SU-DHL-6 (cell line): ENCODE results near the gene GNB5.

ENCODE experiments used
- H2AFZ ChIP-seq: fragments of 200-600 bp; sonication (generic); 2 replicates; pipeline ENCODE4 v1.6.1; 2014; ENCODE audit warnings: low read depth, mild to moderate bottlenecking, moderate library complexity, mixed read lengths, antibody characterized with exemption, low read length; ENCODE audit not compliant: severe bottlenecking
- H3F3A ChIP-seq: fragments of 200-600 bp; shearing (Covaris generic); 2 replicates; pipeline ENCODE4 v1.6.0; 2016; ENCODE audit warnings: antibody characterized with exemption, mild to moderate bottlenecking; ENCODE audit not compliant: insufficient read depth
- H3K27ac ChIP-seq: fragments of 200-600 bp; sonication (generic); 2 replicates; pipeline ENCODE4 v1.5.1; 2016; ENCODE audit warnings: low read depth, mild to moderate bottlenecking, low read length, moderate library complexity, mixed read lengths
- H3K27me3 ChIP-seq: fragments of 200-600 bp; sonication (generic), shearing (Covaris generic); 2 replicates; pipeline ENCODE4 v1.6.0; 2014; ENCODE audit warnings: mild to moderate bottlenecking, low read length
- H3K36me3 ChIP-seq: fragments of 200-600 bp; sonication (generic); 2 replicates; pipeline ENCODE4 v1.6.1; 2014; ENCODE audit warnings: mild to moderate bottlenecking, low read length, mixed read lengths
- H3K4me2 ChIP-seq: fragments of 300-600, 200-600 bp; shearing (Covaris generic), sonication (generic); 2 replicates; pipeline ENCODE4 v1.6.0; 2014; ENCODE audit warnings: low read length, low read depth, mild to moderate bottlenecking; ENCODE audit not compliant: poor library complexity, severe bottlenecking
- H3K4me3 ChIP-seq: fragments of 200-600 bp; sonication (generic); 2 replicates; pipeline ENCODE4 v1.5.1; 2014; ENCODE audit warnings: antibody characterized with exemption, low read length, mild to moderate bottlenecking, mixed read lengths; ENCODE audit not compliant: insufficient read depth, poor library complexity, severe bottlenecking
- H3K79me2 ChIP-seq: fragments of 200-600 bp; sonication (generic); 2 replicates; pipeline ENCODE4 v1.6.1; 2014; ENCODE audit warnings: mild to moderate bottlenecking, low read length, moderate library complexity; ENCODE audit not compliant: insufficient read depth
- H3K9ac ChIP-seq: fragments of 200-600 bp; sonication (generic); 2 replicates; pipeline ENCODE4 v1.7.0; 2014; ENCODE audit warnings: mild to moderate bottlenecking, low read length
- H3K9me2 ChIP-seq: fragments of 200-600 bp; sonication (generic); replicated peaks from 2 replicates; pipeline ENCODE4 v1.6.1; 2014; ENCODE audit warnings: low read length; ENCODE audit not compliant: insufficient read depth
- H3K9me3 ChIP-seq: fragments of 200-600 bp; sonication (generic); 2 replicates; pipeline ENCODE4 v1.6.1; 2014; ENCODE audit warnings: low read length, mixed read lengths; ENCODE audit not compliant: insufficient read depth
- H4K20me1 ChIP-seq: fragments of 200-600 bp; sonication (generic); 2 replicates; pipeline ENCODE4 v1.6.1; 2014; ENCODE audit warnings: low read depth, mild to moderate bottlenecking, antibody characterized with exemption, low read length, moderate library complexity, mixed read lengths
- CTCF ChIP-seq: fragments of 200-600 bp; sonication (generic); IDR thresholded peaks from one replicate; pipeline ENCODE4 v1.5.1; 2017; ENCODE audit warnings: antibody characterized with exemption, mild to moderate bottlenecking, low read length, moderate library complexity; ENCODE audit not compliant: insufficient read depth, poor library complexity, severe bottlenecking
- EZH2phosphoT487 ChIP-seq: fragments of 200-600 bp; sonication (generic), shearing (Covaris generic); conservative IDR thresholded peaks from 2 replicates; pipeline ENCODE4 v1.6.1; 2018; ENCODE audit warnings: mild to moderate bottlenecking, antibody characterized with exemption, low read length, moderate library complexity, mixed read lengths

GNB5 gene

GRCh38 chr15:52071570-52071969 lies 119.6 kb downstream of the GNB5 start:
- Histone ChIP-seq H3K27me3 (no peaks in the 10 kb centered on the region), H3K9ac (no peak overlapping the region), H3K4me3 (no peak overlapping the region), H3K4me2 (no peak overlapping the region), H3F3A (0 out of 2 replicates have a peak, but pooled peaks cover 7% of the 10 kb centered on the region), H3K9me2 (no peaks in the 10 kb centered on the region), H3K27ac (no peak overlapping the region), H2AFZ (no peak overlapping the region), H3K9me3 (no peaks in the 10 kb centered on the region), H4K20me1 (no peaks in the 10 kb centered on the region), H3K36me3 (no peaks in the 10 kb centered on the region), H3K79me2 (no peaks in the 10 kb centered on the region)
- TF ChIP-seq CTCF: no peak
- TF ChIP-seq EZH2phosphoT487: no peak

GRCh38 chr15:52069559-52069958 lies 121.6 kb downstream of the GNB5 start:
- no peak overlapping the region for H3K4me2 ChIP-seq
- no peaks in the 10 kb centered on the region for H3K79me2 ChIP-seq
- H3F3A ChIP-seq: 0 out of 2 replicates have a peak, but pooled peaks cover 7% of the 10 kb centered on the region
- no peaks in the 10 kb centered on the region for H3K9me2 ChIP-seq
- no peaks in the 10 kb centered on the region for H3K9me3 ChIP-seq
- no peak overlapping the region for H3K4me3 ChIP-seq
- no peaks in the 10 kb centered on the region; the same call in 1 of the 2 replicates for H3K36me3 ChIP-seq
- TF ChIP-seq EZH2phosphoT487: no peak
- no peak for TF ChIP-seq CTCF
- no peak overlapping the region for H2AFZ ChIP-seq
- H3K9ac ChIP-seq: no peak overlapping the region
- H3K27ac ChIP-seq: no peak overlapping the region
- H3K27me3 ChIP-seq: no peaks in the 10 kb centered on the region
- no peaks in the 10 kb centered on the region for H4K20me1 ChIP-seq

- Histone ChIP-seq H3K27ac (no peak overlapping the region), H2AFZ (no peak overlapping the region)
Measured at GRCh38 chr15:52068004-52068615, 123.1 kb downstream of the GNB5 start.

More at GRCh38 chr15:52068004-52068615, 123.1 kb downstream of the GNB5 start:
- H3K9me3 ChIP-seq: no peaks in the 10 kb centered on the region
- H3K27me3 ChIP-seq: no peaks in the 10 kb centered on the region
- 0 out of 2 replicates have a peak, but pooled peaks cover 7% of the 10 kb centered on the region for H3F3A ChIP-seq
- no peak overlapping the region for H3K9ac ChIP-seq
- H3K4me3 ChIP-seq: no peak overlapping the region
- no peak overlapping the region for H3K4me2 ChIP-seq
- no peaks in the 10 kb centered on the region for H4K20me1 ChIP-seq
- no peaks in the 10 kb centered on the region; the same call in 1 of the 2 replicates for H3K36me3 ChIP-seq
- TF ChIP-seq CTCF (no peak), EZH2phosphoT487 (no peak)
- H3K9me2 ChIP-seq: no peaks in the 10 kb centered on the region
- H3K79me2 ChIP-seq: no peaks in the 10 kb centered on the region
